Neural progenitor cell (in vitro differentiated cells): ENCODE data around the gene SGCD. TPM values are rescaled to one million over a fixed set of nuclear protein-coding genes. Genes with fewer than 3 reads are reported as not detected.

Experiments
- DNase-seq: peaks from one replicate; pipeline ENCODE4 v3.0.0-alpha.2; 2016; ENCODE audit warnings: low spot score
- H2AFZ ChIP-seq: fragments of 200-600 bp; sonication (generic); replicated peaks from 2 replicates; pipeline ENCODE4 v1.6.1; 2016; ENCODE audit warnings: antibody characterized with exemption
- H3F3A ChIP-seq: fragments of 200-600 bp; sonication (generic); 2 replicates; pipeline ENCODE4 v1.6.1; 2016; ENCODE audit warnings: antibody characterized with exemption, low read depth
- H3K27ac ChIP-seq: fragments of 200-600 bp; sonication (generic); 2 replicates; pipeline ENCODE4 v1.5.1; 2016; ENCODE audit warnings: mild to moderate bottlenecking
- H3K27me3 ChIP-seq: fragments of 200-600 bp; sonication (generic); 2 replicates; pipeline ENCODE4 v1.6.1; 2016; ENCODE audit warnings: mild to moderate bottlenecking, moderate library complexity
- H3K36me3 ChIP-seq: fragments of 200-600 bp; sonication (generic); 2 replicates; pipeline ENCODE4 v1.5.1; 2016
- H3K4me1 ChIP-seq: fragments of 200-600 bp; sonication (generic); 2 replicates; pipeline ENCODE4 v1.6.1; 2016; ENCODE audit warnings: mixed run types
- H3K4me2 ChIP-seq: fragments of 200-600 bp; sonication (generic); 2 replicates; pipeline ENCODE4 v1.6.1; 2016
- H3K4me3 ChIP-seq: fragments of 200-600 bp; sonication (generic); 2 replicates; pipeline ENCODE4 v1.5.1; 2016
- H3K79me2 ChIP-seq: fragments of 200-600 bp; sonication (generic); 2 replicates; pipeline ENCODE4 v1.6.1; 2016; ENCODE audit warnings: low read depth
- H3K9ac ChIP-seq: fragments of 200-600 bp; sonication (generic); 2 replicates; pipeline ENCODE4 v1.6.1; 2016
- H3K9me3 ChIP-seq: fragments of 200-600 bp; sonication (generic); 2 replicates; pipeline ENCODE4 v1.5.1; 2016; ENCODE audit warnings: low read depth
- H4K20me1 ChIP-seq: fragments of 200-600 bp; sonication (generic); 2 replicates; pipeline ENCODE4 v1.6.1; 2016; ENCODE audit warnings: low read depth
- H3K27ac Mint-ChIP-seq: 3 replicates; pipeline ENCODE4 v1.8.0; 2021; ENCODE audit warnings: mixed read lengths
- H3K27me3 Mint-ChIP-seq: 2 replicates; pipeline ENCODE4 v1.8.0; 2022; ENCODE audit warnings: low read depth, mild to moderate bottlenecking, inconsistent platforms, moderate library complexity, mixed read lengths; ENCODE audit not compliant: insufficient read depth
- H3K36me3 Mint-ChIP-seq: 3 replicates; pipeline ENCODE4 v1.8.0; 2021; ENCODE audit warnings: mixed read lengths
- H3K4me1 Mint-ChIP-seq: 3 replicates; pipeline ENCODE4 v1.8.0; 2021; ENCODE audit warnings: mixed read lengths
- H3K4me3 Mint-ChIP-seq: 3 replicates; pipeline ENCODE4 v1.8.0; 2021; ENCODE audit warnings: mild to moderate bottlenecking, moderate library complexity, mixed read lengths
- H3K9me3 Mint-ChIP-seq: 3 replicates; pipeline ENCODE4 v1.8.0; 2020; ENCODE audit warnings: mixed read lengths
- CTCF ChIP-seq: fragments of 200-600 bp; sonication (generic); IDR thresholded peaks from 2 replicates; pipeline ENCODE4 v1.5.1; 2017; ENCODE audit warnings: antibody characterized with exemption, mild to moderate bottlenecking
- EZH2 ChIP-seq: fragments of 200-600 bp; sonication (generic); IDR thresholded peaks from 2 replicates; pipeline ENCODE4 v1.6.1; 2017; ENCODE audit warnings: antibody characterized with exemption, mild to moderate bottlenecking, moderate library complexity
- EZH2phosphoT487 ChIP-seq: fragments of 200-600 bp; sonication (generic); IDR thresholded peaks from 2 replicates; pipeline ENCODE4 v1.6.1; 2017; ENCODE audit warnings: antibody characterized with exemption
- total RNA-seq: library from RNA; depleted of rRNA; stranded (reverse); fragments of >200 nt; gene quantifications from 2 replicates; pipeline ENCODE4 v1.2.3, GENCODE V29; 2015; ENCODE audit warnings: low replicate concordance

The SGCD gene
- total RNA-seq, 1 donor from 2014 or later = not detected

GRCh38 chr5:156409834-156410233 is 82.9 kb downstream of the SGCD start:
- Histone ChIP-seq H3K9me3 (no peaks in the 10 kb centered on the region), H3K4me2 (no peak overlapping the region), H3K27ac (no peak overlapping the region), H3K9ac (no peak overlapping the region), H3K36me3 (no peaks in the 10 kb centered on the region), H4K20me1 (no peaks in the 10 kb centered on the region), H3K4me3 (no peak overlapping the region), H3K79me2 (no peaks in the 10 kb centered on the region), H2AFZ (no peak overlapping the region), H3F3A (no peaks in the 10 kb centered on the region), H3K27me3 (no peaks in the 10 kb centered on the region), H3K4me1 (peaks cover 5% of the 10 kb centered on the region)
- no peak overlapping the region for H3K4me3 Mint-ChIP-seq
- H3K27ac Mint-ChIP-seq = no peak overlapping the region
- peaks cover 4% of the 10 kb centered on the region for H3K9me3 Mint-ChIP-seq
- H3K36me3 Mint-ChIP-seq = no peaks in the 10 kb centered on the region
- peaks cover 8% of the 10 kb centered on the region for H3K27me3 Mint-ChIP-seq
- peaks cover 11% of the 10 kb centered on the region for H3K4me1 Mint-ChIP-seq
- DNase-seq = no peak
- TF ChIP-seq EZH2 (no peak), EZH2phosphoT487 (no peak), CTCF (no peak)

GRCh38 chr5:156411185-156411613 is 84.2 kb downstream of the SGCD start:
- TF ChIP-seq EZH2 (no peak), CTCF (no peak), EZH2phosphoT487 (no peak)

GRCh38 chr5:156411957-156412356 is 85.0 kb downstream of the SGCD start:
- Mint-ChIP-seq H3K27ac (no peak overlapping the region), H3K9me3 (peaks cover 3% of the 10 kb centered on the region), H3K4me1 (peaks cover 11% of the 10 kb centered on the region), H3K4me3 (no peak overlapping the region), H3K27me3 (peaks cover 3% of the 10 kb centered on the region), H3K36me3 (no peaks in the 10 kb centered on the region)
- Histone ChIP-seq H3K36me3 (no peaks in the 10 kb centered on the region), H3K27me3 (no peaks in the 10 kb centered on the region), H3K4me3 (no peak overlapping the region), H3K27ac (no peak overlapping the region), H3K79me2 (no peaks in the 10 kb centered on the region), H4K20me1 (no peaks in the 10 kb centered on the region), H3K9me3 (no peaks in the 10 kb centered on the region), H2AFZ (no peak overlapping the region), H3K4me1 (peaks cover 5% of the 10 kb centered on the region), H3F3A (no peaks in the 10 kb centered on the region), H3K9ac (no peak overlapping the region), H3K4me2 (no peak overlapping the region)
- TF ChIP-seq CTCF (no peak), EZH2 (no peak), EZH2phosphoT487 (no peak)
- no peak for DNase-seq

More at GRCh38 chr5:156411185-156411613, 84.2 kb downstream of the SGCD start:
- Mint-ChIP-seq H3K36me3 (no peaks in the 10 kb centered on the region), H3K9me3 (peaks cover 4% of the 10 kb centered on the region), H3K27me3 (peaks cover 3% of the 10 kb centered on the region), H3K27ac (no peak overlapping the region), H3K4me1 (peaks cover 11% of the 10 kb centered on the region), H3K4me3 (no peak overlapping the region)
- Histone ChIP-seq H3K9me3 (no peaks in the 10 kb centered on the region), H3K9ac (no peak overlapping the region), H3K27me3 (no peaks in the 10 kb centered on the region), H3K4me1 (peaks cover 5% of the 10 kb centered on the region), H3F3A (no peaks in the 10 kb centered on the region), H3K79me2 (no peaks in the 10 kb centered on the region), H3K36me3 (no peaks in the 10 kb centered on the region), H2AFZ (no peak overlapping the region), H3K4me2 (no peak overlapping the region), H3K4me3 (no peak overlapping the region), H4K20me1 (no peaks in the 10 kb centered on the region), H3K27ac (no peak overlapping the region)
- DNase-seq = no peak
